Activated effector memory CD4-positive, alpha-beta T cell treated with Interleukin-2 at 50 U/mL for 16 hours (primary cell): ENCODE measurements around the gene DTHD1.

Experiments used
- DNase-seq: peaks from one replicate; pipeline ENCODE4 v3.0.0-alpha.2; 2020

DTHD1 gene

GRCh38 chr4:36320117-36320896, 38.9 kb downstream of the DTHD1 start:
- no peak for DNase-seq

- DNase-seq: no peak
Measured at GRCh38 chr4:36321176-36321575, 39.8 kb downstream of the DTHD1 start.

GRCh38 chr4:36322921-36323354, 41.5 kb downstream of the DTHD1 start:
- DNase-seq: no peak

- DNase-seq: no peak
Measured at GRCh38 chr4:36323816-36324419, 42.5 kb downstream of the DTHD1 start.

GRCh38 chr4:36324808-36325207, 43.4 kb downstream of the DTHD1 start:
- DNase-seq: no peak

GRCh38 chr4:36325499-36325898, 44.1 kb downstream of the DTHD1 start:
- no peak for DNase-seq

GRCh38 chr4:36325926-36326325, 44.5 kb downstream of the DTHD1 start:
- no peak for DNase-seq

GRCh38 chr4:36326476-36327029, 45.1 kb downstream of the DTHD1 start:
- DNase-seq: no peak

GRCh38 chr4:36327400-36327799, 46.0 kb downstream of the DTHD1 start:
- DNase-seq: no peak

- DNase-seq: no peak
Measured at GRCh38 chr4:36328130-36328529, 46.7 kb downstream of the DTHD1 start.

- no peak for DNase-seq
Measured at GRCh38 chr4:36329228-36329627, 47.8 kb downstream of the DTHD1 start.

- no peak for DNase-seq
Measured at GRCh38 chr4:36330796-36331195, 49.4 kb downstream of the DTHD1 start.

GRCh38 chr4:36332023-36332781, 50.8 kb downstream of the DTHD1 start:
- DNase-seq: no peak

GRCh38 chr4:36332782-36333131, 51.3 kb downstream of the DTHD1 start:
- no peak for DNase-seq

- DNase-seq: no peak
Measured at GRCh38 chr4:36333303-36333877, 52.0 kb downstream of the DTHD1 start.

GRCh38 chr4:36337665-36338185, 56.3 kb downstream of the DTHD1 start:
- no peak for DNase-seq

- DNase-seq: no peak
Measured at GRCh38 chr4:36338973-36339372, 57.6 kb downstream of the DTHD1 start.

- DNase-seq: no peak
Measured at GRCh38 chr4:36341936-36342335, 60.5 kb downstream of the DTHD1 start.

- DNase-seq: no peak
Measured at GRCh38 chr4:36343501-36344175, 62.2 kb downstream of the DTHD1 start.

GRCh38 chr4:36348403-36348938, 67.1 kb downstream of the DTHD1 start:
- DNase-seq: no peak

- no peak for DNase-seq
Measured at GRCh38 chr4:36349938-36350549, 68.6 kb downstream of the DTHD1 start.
